Activated effector memory CD4-positive, alpha-beta T cell treated with Interleukin-2 at 50 U/mL for 16 hours (primary cell): ENCODE results near the gene KRT39.
A peak's percentile ranks its signal among the peaks of the same experiment; 100 is the strongest.
"Not testable (repeated sequence)": the region's sequence is repeated elsewhere in the genome, so short reads cannot be mapped to it uniquely, and the experiment has no call there.

Source experiments
- DNase-seq: peaks from one replicate; pipeline ENCODE4 v3.0.0-alpha.2; 2020

The KRT39 gene

GRCh38 chr17:40936976-40937375, 29.8 kb downstream of the KRT39 start:
- DNase-seq: no peak

GRCh38 chr17:40936437-40936971, 30.2 kb downstream of the KRT39 start:
- DNase-seq: no peak

GRCh38 chr17:40935624-40936023, 31.1 kb downstream of the KRT39 start:
- no peak for DNase-seq

DNA sequence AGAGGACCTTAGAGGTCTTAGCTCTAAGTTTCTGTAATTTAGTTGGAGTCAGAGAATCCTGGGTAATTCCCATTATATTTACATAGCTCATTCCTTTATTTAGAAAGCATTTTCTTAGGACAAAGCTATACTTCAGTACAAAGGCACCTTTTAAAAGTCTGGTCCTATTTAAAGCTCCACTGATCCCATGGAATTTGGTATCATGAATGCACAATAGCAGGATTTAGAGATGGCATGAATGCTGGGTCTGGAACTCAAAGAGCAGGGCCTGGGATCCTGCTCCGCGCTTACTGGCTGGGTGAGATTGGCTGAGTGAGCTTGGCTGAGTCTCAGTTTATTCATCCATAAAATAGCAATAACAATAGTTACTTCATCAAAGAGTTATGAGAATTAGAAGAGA, 34.1 kb downstream of the KRT39 start:
- no peak for DNase-seq

GRCh38 chr17:40931311-40931710, 35.4 kb downstream of the KRT39 start:
- no peak for DNase-seq

- DNase-seq: no peak
Observed at GRCh38 chr17:40926341-40926740, 40.4 kb downstream of the KRT39 start.

- DNase-seq: no peak
Observed at GRCh38 chr17:40922239-40922638, 44.5 kb downstream of the KRT39 start.

- DNase-seq: no peak
Observed at GRCh38 chr17:40921026-40921425, 45.7 kb downstream of the KRT39 start.

- DNase-seq: not testable (repeated sequence)
Observed at GRCh38 chr17:40917116-40917515, 49.6 kb downstream of the KRT39 start.

- DNase-seq: no peak
Observed at GRCh38 chr17:40916366-40916765, 50.4 kb downstream of the KRT39 start.

DNA sequence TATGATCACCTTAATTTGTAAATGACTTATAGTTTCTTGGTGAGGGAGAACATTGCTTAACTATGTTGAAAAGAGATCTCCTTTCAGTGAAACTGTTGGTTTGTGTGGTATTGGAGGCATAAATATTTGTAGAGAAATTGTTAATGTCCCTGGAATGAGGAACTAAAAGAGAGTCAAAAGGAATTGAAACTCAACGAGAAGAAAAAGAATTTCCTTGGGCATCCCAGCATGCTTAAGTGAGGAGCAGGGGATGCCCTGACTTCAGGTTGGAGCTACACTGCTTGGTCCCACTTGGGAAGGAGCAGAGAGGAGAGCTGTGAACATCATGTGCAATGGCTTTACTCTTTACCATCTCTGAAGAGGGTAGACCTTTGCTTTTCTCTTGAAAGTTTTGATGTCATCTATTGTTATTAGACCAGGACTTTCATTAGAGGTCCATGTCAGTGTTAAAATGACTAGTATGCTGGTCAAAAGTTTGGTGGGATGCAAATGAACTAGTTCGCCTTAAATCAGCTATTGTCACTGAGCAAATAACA, 51.0 kb downstream of the KRT39 start:
- DNase-seq: no peak

DNA sequence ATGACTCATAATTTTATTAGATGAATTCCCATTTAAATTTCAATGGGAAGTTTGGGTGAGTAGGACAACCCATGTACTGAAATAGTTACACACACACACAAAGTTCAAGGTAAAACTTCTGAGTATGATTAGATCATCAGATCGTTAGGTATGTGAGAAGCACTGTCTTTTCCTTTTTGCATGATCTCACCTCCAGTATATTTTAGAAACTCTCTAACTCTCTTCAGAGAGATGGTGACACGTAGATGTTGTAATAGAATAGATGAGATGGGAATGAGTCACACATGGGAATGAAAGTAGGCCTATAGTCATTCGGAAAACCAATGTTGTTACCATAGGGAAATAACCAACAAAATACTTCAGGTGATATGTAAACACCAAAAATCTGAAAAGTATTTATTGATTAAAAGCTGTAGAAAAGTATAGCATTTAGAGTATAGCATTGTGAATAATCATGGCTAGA, 51.5 kb downstream of the KRT39 start:
- no peak for DNase-seq

GRCh38 chr17:40914075-40914855, 52.5 kb downstream of the KRT39 start:
- DNase-seq: no peak

GRCh38 chr17:40912486-40913210, 54.1 kb downstream of the KRT39 start:
- DNase-seq: no peak

DNA sequence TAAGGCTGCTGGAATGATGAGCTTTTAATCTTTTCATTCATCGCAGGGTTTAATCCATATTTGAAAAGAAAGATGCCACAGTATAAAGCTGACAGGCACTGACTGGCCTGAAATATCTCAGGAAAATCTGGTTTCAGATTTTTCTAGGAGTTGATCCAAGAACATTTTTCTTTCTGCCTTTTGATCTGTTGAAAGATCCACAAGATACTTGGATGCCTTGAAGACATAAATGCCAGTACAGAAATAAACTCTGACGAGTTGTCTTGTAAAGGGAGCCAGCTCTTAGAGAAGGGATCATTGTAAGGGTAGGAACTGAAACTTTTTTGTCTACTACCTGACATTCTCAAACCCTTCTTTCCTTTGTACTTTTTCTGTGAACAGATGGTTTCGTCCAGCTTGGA, 56.3 kb downstream of the KRT39 start:
- no peak for DNase-seq

GRCh38 chr17:40909755-40910154, 57.0 kb downstream of the KRT39 start:
- DNase-seq: no peak

DNA sequence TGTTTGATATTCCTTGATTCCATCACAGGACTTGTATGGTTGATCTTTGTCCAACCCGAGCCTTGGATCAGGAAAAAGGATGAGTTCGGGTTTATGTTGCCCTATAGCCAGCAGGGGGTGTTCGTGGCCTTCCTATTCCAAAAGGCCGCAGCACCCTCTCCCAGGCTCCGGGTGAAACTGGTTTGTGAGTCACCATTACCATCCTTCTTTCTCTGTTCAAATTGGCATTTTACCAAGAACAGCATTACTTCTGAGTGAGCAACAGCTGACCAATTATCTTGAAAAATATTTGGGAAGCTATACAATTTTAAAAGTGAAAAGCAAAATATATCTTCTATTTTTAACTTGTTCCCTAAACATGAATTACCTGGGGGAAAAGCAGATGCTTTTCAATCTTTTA, 57.4 kb downstream of the KRT39 start:
- DNase-seq: peak; percentile 38
